GM23338 (cell line): ENCODE data around the gene RAP2A. TPM values are rescaled to one million over a fixed set of nuclear protein-coding genes. Genes with fewer than 3 reads are reported as not detected.

Experiments
- ATAC-seq: fragments of 200-7000 bp; cut with Tn5 transposase; 3 replicates; pipeline ENCODE4 v1.9.1; 2020
- DNase-seq: peaks from one replicate; pipeline ENCODE4 v3.0.0-alpha.2; 2015; ENCODE audit warnings: low spot score
- H2AFZ ChIP-seq: fragments of 200-600 bp; sonication (generic); 2 replicates; pipeline ENCODE4 v1.8.0; 2016; ENCODE audit warnings: antibody characterized with exemption, mild to moderate bottlenecking, moderate library complexity
- H3F3A ChIP-seq: fragments of 200-600 bp; sonication (generic); replicated peaks from 2 replicates; pipeline ENCODE4 v1.8.0; 2017; ENCODE audit warnings: antibody characterized with exemption, mixed run types, low read depth
- H3K27ac ChIP-seq: fragments of 200-600 bp; sonication (generic); 2 replicates; pipeline ENCODE4 v1.6.1; 2016; ENCODE audit warnings: low read depth
- H3K27me3 ChIP-seq: fragments of 200-600 bp; sonication (generic); 2 replicates; pipeline ENCODE4 v1.8.0; 2016; ENCODE audit warnings: mild to moderate bottlenecking, mixed run types, moderate library complexity; ENCODE audit not compliant: insufficient read depth
- H3K36me3 ChIP-seq: fragments of 200-600 bp; sonication (generic); 2 replicates; pipeline ENCODE4 v1.8.0; 2016; ENCODE audit warnings: mild to moderate bottlenecking; ENCODE audit not compliant: insufficient read depth
- H3K4me1 ChIP-seq: fragments of 200-600 bp; sonication (generic); 2 replicates; pipeline ENCODE4 v1.8.0; 2016; ENCODE audit warnings: mild to moderate bottlenecking, moderate library complexity; ENCODE audit not compliant: insufficient read depth
- H3K4me2 ChIP-seq: fragments of 200-600 bp; sonication (generic); 2 replicates; pipeline ENCODE4 v1.7.1; 2017; ENCODE audit warnings: mixed run types
- H3K4me3 ChIP-seq: fragments of 200-600 bp; sonication (generic); 2 replicates; pipeline ENCODE4 v1.6.1; 2016; ENCODE audit warnings: mixed run types
- H3K79me2 ChIP-seq: fragments of 200-600 bp; sonication (generic); replicated peaks from 2 replicates; pipeline ENCODE4 v1.8.0; 2017; ENCODE audit warnings: mild to moderate bottlenecking; ENCODE audit not compliant: insufficient read depth
- H3K9me2 ChIP-seq: fragments of 200-600 bp; sonication (generic); 2 replicates; pipeline ENCODE4 v1.8.0; 2017; ENCODE audit not compliant: insufficient read depth
- H4K20me1 ChIP-seq: fragments of 200-600 bp; sonication (generic); replicated peaks from 2 replicates; pipeline ENCODE4 v1.8.0; 2017; ENCODE audit warnings: mild to moderate bottlenecking; ENCODE audit not compliant: insufficient read depth
- H3K27ac Mint-ChIP-seq: 2 replicates; pipeline ENCODE4 v1.8.0; 2020; ENCODE audit warnings: inconsistent platforms, mild to moderate bottlenecking, moderate library complexity, mixed read lengths
- H3K27me3 Mint-ChIP-seq: 3 replicates; pipeline ENCODE4 v1.8.0; 2022; ENCODE audit warnings: low read depth, mild to moderate bottlenecking, moderate library complexity, mixed read lengths, inconsistent platforms; ENCODE audit not compliant: insufficient read depth, poor library complexity
- H3K36me3 Mint-ChIP-seq: 3 replicates; pipeline ENCODE4 v1.8.0; 2021; ENCODE audit warnings: low read depth, mild to moderate bottlenecking, inconsistent platforms, moderate library complexity, mixed read lengths
- H3K4me1 Mint-ChIP-seq: 3 replicates; pipeline ENCODE4 v1.8.0; 2020; ENCODE audit warnings: mild to moderate bottlenecking, inconsistent platforms, mixed read lengths
- H3K4me3 Mint-ChIP-seq: 3 replicates; pipeline ENCODE4 v1.8.0; 2021; ENCODE audit warnings: moderate library complexity, mild to moderate bottlenecking, inconsistent platforms, mixed read lengths
- H3K9me3 Mint-ChIP-seq: 3 replicates; pipeline ENCODE4 v1.8.0; 2020; ENCODE audit warnings: moderate library complexity, mild to moderate bottlenecking, inconsistent platforms, mixed read lengths
- CREB1 ChIP-seq: fragments of 250-450 bp; sonication (Bioruptor Pico); IDR thresholded peaks from 2 replicates; pipeline ENCODE4 v1.5.0; 2020; ENCODE audit warnings: low read depth, mild to moderate bottlenecking, moderate library complexity
- ETS1 ChIP-seq: IDR thresholded peaks from 2 replicates; pipeline ENCODE4 v1.6.1; 2016; ENCODE audit warnings: antibody characterized with exemption
- EZH2 ChIP-seq: fragments of 200-600 bp; sonication (generic); IDR thresholded peaks from one replicate; pipeline ENCODE4 v1.8.0; 2017; ENCODE audit warnings: antibody characterized with exemption, mild to moderate bottlenecking, low read depth; ENCODE audit not compliant: unreplicated experiment
- EZH2phosphoT487 ChIP-seq: fragments of 200-600 bp; sonication (generic); IDR thresholded peaks from one replicate; pipeline ENCODE4 v1.8.1; 2018; ENCODE audit warnings: antibody characterized with exemption; ENCODE audit not compliant: unreplicated experiment
- JUNB ChIP-seq: IDR thresholded peaks from one replicate; pipeline ENCODE4 v1.6.1; 2016; ENCODE audit warnings: antibody characterized with exemption; ENCODE audit not compliant: unreplicated experiment
- NANOG ChIP-seq: IDR thresholded peaks from 2 replicates; pipeline ENCODE4 v1.6.1; 2016; ENCODE audit warnings: antibody characterized with exemption, borderline replicate concordance
- POLR2AphosphoS5 ChIP-seq: IDR thresholded peaks from 2 replicates; pipeline ENCODE4 v1.6.1; 2016; ENCODE audit warnings: antibody characterized with exemption, low read depth
- STAT1 ChIP-seq: IDR thresholded peaks from one replicate; pipeline ENCODE4 v1.6.1; 2016; ENCODE audit warnings: antibody characterized with exemption; ENCODE audit not compliant: unreplicated experiment
- ZNF114 ChIP-seq: fragments of 250-450 bp; sonication (Bioruptor Pico); IDR thresholded peaks from 2 replicates; pipeline ENCODE4 v1.5.0; 2020; ENCODE audit warnings: mild to moderate bottlenecking, moderate library complexity
- ZNF331 ChIP-seq: fragments of 250-450 bp; sonication (Bioruptor Pico); IDR thresholded peaks from 2 replicates; pipeline ENCODE4 v1.5.0; 2020; ENCODE audit warnings: low read depth, mild to moderate bottlenecking, moderate library complexity
- polyA plus RNA-seq: library from polyadenylated mRNA; unstranded; fragments of >200 nt; fragmentation: Nextera tagmentation; extraction: Ambion mirVana; gene quantifications from 2 replicates; pipeline ENCODE4 v1.2.1, GENCODE V29; 2016
- total RNA-seq: library from RNA; depleted of rRNA; stranded (reverse); fragments of >200 nt; shearing (Covaris generic); gene quantifications from 2 replicates; pipeline ENCODE4 v1.2.3, GENCODE V29; 2014
- TF ChIP-seq, protein P1 (sequence below), 2 experiments: fragments of 200-600 bp in 1 of 2; sonication (generic) in 1 of 2; conservative IDR thresholded peaks; 2 replicates each; pipeline versions ENCODE4 v1.5.1 to v1.6.1; 2016 to 2017; ENCODE audit warnings: antibody characterized with exemption in 2 of 2, low read depth in 2 of 2, mild to moderate bottlenecking in 2 of 2, moderate library complexity in 1 of 2
- TF ChIP-seq, protein P2 (sequence below): fragments of 250-450 bp; sonication (Bioruptor Pico); IDR thresholded peaks from 2 replicates; pipeline ENCODE4 v1.5.0; 2020; ENCODE audit warnings: mild to moderate bottlenecking, moderate library complexity

RAP2A gene
- total and polyA plus RNA-seq, 2 experiments from 2014 or later = 10.4 to 35.3 TPM

DNA sequence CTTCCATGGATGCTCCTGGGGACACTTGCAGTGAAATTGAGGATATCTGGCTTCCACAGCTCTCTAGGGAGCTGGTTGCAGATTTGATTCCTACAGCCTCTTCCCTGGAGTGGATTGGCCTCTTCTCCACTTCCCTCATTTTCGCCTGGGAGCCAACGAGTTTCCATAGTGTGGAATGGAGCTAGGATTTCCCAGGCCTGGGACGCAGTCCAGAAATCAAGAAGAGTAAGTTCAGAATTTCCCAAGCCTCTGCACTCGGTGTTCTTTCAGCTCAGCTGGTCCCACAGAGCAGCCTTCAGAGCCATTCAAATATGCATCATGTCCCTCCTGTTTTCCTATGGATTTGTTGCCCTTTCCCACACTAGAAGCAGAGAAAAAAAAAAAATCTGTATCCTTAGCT is 68.2 kb downstream of the RAP2A start:
- Histone ChIP-seq H3K27me3 (no peaks in the 10 kb centered on the region), H4K20me1 (no peaks in the 10 kb centered on the region), H3K9me2 (peaks cover 9% of the 10 kb centered on the region; the same call in 1 of the 2 replicates), H3K4me2 (no peak overlapping the region), H3F3A (no peaks in the 10 kb centered on the region), H3K36me3 (no peaks in the 10 kb centered on the region), H3K4me1 (no peaks in the 10 kb centered on the region), H3K27ac (no peak overlapping the region), H3K4me3 (no peak overlapping the region), H2AFZ (no peak overlapping the region), H3K79me2 (no peaks in the 10 kb centered on the region)
- TF ChIP-seq, protein P1, sequence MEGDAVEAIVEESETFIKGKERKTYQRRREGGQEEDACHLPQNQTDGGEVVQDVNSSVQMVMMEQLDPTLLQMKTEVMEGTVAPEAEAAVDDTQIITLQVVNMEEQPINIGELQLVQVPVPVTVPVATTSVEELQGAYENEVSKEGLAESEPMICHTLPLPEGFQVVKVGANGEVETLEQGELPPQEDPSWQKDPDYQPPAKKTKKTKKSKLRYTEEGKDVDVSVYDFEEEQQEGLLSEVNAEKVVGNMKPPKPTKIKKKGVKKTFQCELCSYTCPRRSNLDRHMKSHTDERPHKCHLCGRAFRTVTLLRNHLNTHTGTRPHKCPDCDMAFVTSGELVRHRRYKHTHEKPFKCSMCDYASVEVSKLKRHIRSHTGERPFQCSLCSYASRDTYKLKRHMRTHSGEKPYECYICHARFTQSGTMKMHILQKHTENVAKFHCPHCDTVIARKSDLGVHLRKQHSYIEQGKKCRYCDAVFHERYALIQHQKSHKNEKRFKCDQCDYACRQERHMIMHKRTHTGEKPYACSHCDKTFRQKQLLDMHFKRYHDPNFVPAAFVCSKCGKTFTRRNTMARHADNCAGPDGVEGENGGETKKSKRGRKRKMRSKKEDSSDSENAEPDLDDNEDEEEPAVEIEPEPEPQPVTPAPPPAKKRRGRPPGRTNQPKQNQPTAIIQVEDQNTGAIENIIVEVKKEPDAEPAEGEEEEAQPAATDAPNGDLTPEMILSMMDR (conservative IDR thresholded peaks at IDR 0.05; ENCODE audit: low read depth in 2 of 2) = no peak
- TF ChIP-seq JUNB (no peak), STAT1 (no peak), ZNF331 (CRISPR knock-in tag) (no peak), ZNF114 (CRISPR knock-in tag) (no peak)
- Mint-ChIP-seq H3K4me3 (no peak overlapping the region), H3K9me3 (no peaks in the 10 kb centered on the region; the same call in 2 of the 3 replicates), H3K36me3 (no peaks in the 10 kb centered on the region), H3K27me3 (no peaks in the 10 kb centered on the region), H3K27ac (no peak overlapping the region), H3K4me1 (no peaks in the 10 kb centered on the region; the same call in 2 of the 3 replicates)
- ATAC-seq (no peak), DNase-seq (no peak)

DNA sequence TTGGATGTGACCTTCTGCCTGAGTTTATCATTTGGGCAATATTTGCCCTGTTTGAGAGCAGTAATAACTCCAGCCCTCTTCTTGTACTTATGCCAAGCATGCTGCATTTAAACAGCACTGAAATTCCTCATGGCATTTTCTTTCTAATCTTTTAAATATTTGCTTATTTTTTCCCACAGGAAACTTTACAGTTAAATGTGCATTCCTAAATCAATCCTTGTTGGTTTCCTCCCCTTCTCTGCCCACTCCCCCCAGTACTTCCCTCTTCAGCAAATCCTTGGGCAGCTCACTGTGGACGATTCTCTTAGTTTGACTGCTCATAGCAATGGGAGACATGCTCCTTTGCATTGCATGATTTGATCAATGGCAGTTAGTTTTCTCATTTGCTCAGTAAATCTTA is 68.7 kb downstream of the RAP2A start:
- Histone ChIP-seq H3K4me2 (no peak overlapping the region), H2AFZ (peak overlapping the region; percentile 59; the same call in 1 of the 2 replicates)
- H3K4me3 Mint-ChIP-seq = no peak overlapping the region
- TF ChIP-seq POLR2AphosphoS5 (no peak), EZH2phosphoT487 (no peak), STAT1 (no peak), ZNF331 (CRISPR knock-in tag) (no peak), ETS1 (no peak), JUNB (no peak), NANOG (no peak), ZNF114 (CRISPR knock-in tag) (no peak), EZH2 (no peak), CREB1 (CRISPR knock-in tag) (no peak)
- TF ChIP-seq, protein P2, sequence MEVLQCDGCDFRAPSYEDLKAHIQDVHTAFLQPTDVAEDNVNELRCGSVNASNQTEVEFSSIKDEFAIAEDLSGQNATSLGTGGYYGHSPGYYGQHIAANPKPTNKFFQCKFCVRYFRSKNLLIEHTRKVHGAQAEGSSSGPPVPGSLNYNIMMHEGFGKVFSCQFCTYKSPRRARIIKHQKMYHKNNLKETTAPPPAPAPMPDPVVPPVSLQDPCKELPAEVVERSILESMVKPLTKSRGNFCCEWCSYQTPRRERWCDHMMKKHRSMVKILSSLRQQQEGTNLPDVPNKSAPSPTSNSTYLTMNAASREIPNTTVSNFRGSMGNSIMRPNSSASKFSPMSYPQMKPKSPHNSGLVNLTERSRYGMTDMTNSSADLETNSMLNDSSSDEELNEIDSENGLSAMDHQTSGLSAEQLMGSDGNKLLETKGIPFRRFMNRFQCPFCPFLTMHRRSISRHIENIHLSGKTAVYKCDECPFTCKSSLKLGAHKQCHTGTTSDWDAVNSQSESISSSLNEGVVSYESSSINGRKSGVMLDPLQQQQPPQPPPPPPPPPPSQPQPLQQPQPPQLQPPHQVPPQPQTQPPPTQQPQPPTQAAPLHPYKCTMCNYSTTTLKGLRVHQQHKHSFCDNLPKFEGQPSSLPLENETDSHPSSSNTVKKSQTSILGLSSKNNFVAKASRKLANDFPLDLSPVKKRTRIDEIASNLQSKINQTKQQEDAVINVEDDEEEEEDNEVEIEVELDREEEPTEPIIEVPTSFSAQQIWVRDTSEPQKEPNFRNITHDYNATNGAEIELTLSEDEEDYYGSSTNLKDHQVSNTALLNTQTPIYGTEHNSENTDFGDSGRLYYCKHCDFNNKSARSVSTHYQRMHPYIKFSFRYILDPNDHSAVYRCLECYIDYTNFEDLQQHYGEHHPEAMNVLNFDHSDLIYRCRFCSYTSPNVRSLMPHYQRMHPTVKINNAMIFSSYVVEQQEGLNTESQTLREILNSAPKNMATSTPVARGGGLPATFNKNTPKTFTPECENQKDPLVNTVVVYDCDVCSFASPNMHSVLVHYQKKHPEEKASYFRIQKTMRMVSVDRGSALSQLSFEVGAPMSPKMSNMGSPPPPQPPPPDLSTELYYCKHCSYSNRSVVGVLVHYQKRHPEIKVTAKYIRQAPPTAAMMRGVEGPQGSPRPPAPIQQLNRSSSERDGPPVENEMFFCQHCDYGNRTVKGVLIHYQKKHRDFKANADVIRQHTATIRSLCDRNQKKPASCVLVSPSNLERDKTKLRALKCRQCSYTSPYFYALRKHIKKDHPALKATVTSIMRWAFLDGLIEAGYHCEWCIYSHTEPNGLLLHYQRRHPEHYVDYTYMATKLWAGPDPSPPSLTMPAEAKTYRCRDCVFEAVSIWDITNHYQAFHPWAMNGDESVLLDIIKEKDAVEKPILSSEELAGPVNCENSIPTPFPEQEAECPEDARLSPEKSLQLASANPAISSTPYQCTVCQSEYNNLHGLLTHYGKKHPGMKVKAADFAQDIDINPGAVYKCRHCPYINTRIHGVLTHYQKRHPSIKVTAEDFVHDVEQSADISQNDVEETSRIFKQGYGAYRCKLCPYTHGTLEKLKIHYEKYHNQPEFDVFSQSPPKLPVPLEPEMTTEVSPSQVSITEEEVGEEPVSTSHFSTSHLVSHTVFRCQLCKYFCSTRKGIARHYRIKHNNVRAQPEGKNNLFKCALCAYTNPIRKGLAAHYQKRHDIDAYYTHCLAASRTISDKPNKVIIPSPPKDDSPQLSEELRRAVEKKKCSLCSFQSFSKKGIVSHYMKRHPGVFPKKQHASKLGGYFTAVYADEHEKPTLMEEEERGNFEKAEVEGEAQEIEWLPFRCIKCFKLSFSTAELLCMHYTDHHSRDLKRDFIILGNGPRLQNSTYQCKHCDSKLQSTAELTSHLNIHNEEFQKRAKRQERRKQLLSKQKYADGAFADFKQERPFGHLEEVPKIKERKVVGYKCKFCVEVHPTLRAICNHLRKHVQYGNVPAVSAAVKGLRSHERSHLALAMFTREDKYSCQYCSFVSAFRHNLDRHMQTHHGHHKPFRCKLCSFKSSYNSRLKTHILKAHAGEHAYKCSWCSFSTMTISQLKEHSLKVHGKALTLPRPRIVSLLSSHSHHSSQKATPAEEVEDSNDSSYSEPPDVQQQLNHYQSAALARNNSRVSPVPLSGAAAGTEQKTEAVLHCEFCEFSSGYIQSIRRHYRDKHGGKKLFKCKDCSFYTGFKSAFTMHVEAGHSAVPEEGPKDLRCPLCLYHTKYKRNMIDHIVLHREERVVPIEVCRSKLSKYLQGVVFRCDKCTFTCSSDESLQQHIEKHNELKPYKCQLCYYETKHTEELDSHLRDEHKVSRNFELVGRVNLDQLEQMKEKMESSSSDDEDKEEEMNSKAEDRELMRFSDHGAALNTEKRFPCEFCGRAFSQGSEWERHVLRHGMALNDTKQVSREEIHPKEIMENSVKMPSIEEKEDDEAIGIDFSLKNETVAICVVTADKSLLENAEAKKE = no peak

More for the DNA sequence above, 68.7 kb downstream of the RAP2A start:
- Histone ChIP-seq H3F3A (no peaks in the 10 kb centered on the region), H4K20me1 (no peaks in the 10 kb centered on the region), H3K36me3 (no peaks in the 10 kb centered on the region), H3K27me3 (no peaks in the 10 kb centered on the region), H3K9me2 (peaks cover 10% of the 10 kb centered on the region; the same call in 1 of the 2 replicates), H3K79me2 (no peaks in the 10 kb centered on the region), H3K4me1 (no peaks in the 10 kb centered on the region), H3K4me3 (no peak overlapping the region), H3K27ac (no peak overlapping the region)
- no peaks in the 10 kb centered on the region; the same call in 2 of the 3 replicates for H3K4me1 Mint-ChIP-seq
- no peaks in the 10 kb centered on the region for H3K27me3 Mint-ChIP-seq
- no peak overlapping the region for H3K27ac Mint-ChIP-seq
- H3K36me3 Mint-ChIP-seq = no peaks in the 10 kb centered on the region
- DNase-seq (no peak), ATAC-seq (no peak)
- no peaks in the 10 kb centered on the region; the same call in 2 of the 3 replicates for H3K9me3 Mint-ChIP-seq
